Measurements from ENCODE around the gene ITPRIP.

Gene ITPRIP

DNA sequence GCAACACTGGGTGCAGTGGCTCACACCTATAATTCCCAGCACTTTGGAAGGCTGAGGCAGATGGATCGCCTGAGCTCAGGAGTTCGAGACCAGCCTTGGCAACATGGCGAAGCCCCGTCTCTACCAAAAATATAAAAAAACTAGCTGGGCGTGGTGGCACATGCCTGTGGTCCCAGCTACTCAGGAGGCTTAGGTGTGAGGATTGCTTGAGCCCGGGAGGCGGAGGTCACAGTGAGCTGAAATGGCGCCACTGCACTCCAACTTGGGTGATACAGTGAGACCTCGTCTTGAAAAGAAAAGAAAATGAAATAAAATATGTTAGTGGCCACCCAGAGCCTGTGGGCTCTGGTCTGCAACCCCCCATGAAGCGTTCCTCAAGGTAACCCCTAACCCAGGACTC lies 13.3 kb downstream of the ITPRIP start:
- DNase-seq: no peak

GRCh38 chr10:104324221-104324686 lies 14.0 kb downstream of the ITPRIP start:
- no peak for DNase-seq

DNA sequence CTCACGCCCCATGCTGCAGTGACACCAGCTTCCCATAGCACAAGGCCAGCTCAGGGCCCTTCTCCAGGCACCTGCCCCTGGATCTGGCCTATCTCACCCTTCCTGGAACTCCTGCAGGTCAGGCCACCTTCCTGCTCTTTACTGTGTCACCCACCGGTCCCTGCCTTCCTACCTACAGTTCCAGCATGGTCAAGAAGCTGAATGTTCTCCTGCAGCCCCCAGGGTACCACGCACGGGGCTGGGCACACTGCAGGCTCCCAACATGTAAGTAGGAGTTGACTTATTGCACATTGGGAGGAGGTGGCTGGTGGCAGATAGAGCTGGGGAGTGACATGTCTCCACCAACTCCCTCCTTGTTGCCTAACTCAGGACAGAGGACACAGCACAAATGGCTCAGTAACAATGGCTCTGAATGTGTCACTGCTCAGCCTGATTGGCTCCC lies 14.5 kb downstream of the ITPRIP start:
- no peak for DNase-seq

DNA sequence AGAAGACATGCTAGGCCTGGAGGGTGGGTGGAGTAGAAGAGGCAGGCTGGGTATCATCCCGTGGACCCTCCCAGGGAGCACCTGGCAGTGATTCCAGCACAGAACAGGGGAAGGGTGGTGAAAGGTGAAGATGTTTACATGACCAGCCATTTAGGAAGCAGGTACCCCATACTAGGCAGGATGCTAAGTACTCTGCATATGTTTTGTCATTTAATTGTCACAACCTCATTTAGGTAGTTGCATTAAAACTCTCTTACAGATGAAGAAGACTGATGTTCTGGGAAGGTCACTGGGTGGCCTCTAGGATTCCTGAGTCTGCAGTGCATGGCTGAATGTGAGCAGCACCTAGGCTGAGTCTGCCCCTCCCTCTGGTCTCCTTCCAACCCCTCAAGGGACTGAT lies 15.2 kb downstream of the ITPRIP start:
- no peak for DNase-seq

GRCh38 chr10:104322416-104322782 lies 15.9 kb downstream of the ITPRIP start:
- peak; percentile 47 for DNase-seq

DNA sequence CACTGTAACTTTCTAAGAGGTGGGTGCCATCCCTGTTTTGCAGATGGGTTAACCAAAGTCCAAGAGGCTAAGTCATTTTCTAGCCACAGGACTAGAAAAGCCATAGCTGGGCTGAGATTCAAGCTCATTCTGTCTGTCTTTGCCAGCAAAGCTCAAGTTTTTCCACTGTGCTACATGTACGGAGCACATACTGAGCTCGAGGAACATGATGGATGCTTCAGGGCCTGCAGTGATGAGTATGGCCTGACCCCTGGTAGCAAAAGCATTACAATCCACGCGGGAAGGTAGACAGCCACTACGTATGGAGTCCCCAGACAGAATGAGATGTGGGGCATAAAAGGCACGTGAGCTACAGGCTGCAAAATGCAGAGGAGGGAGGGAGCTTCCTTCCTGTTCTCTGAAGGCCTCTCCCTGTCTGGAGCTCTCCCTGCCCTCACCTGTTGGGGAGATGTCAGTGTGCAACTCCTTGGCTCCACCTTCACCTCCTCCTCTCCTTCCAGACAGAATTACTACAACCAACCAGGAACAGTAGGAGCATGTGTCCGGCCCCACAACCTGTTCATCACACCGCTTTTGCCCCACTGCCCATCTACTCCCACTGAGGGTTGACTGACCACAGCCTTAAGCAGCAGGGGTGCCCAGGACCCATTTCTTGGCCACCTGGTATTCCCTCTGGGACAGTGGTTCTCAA lies 16.4 kb downstream of the ITPRIP start:
- DNase-seq: peak; percentile 31

- no peak for DNase-seq
Observed at GRCh38 chr10:104321226-104321625, 17.0 kb downstream of the ITPRIP start.

GRCh38 chr10:104318810-104319741 lies 19.2 kb downstream of the ITPRIP start:
- DNase-seq: no peak

DNA sequence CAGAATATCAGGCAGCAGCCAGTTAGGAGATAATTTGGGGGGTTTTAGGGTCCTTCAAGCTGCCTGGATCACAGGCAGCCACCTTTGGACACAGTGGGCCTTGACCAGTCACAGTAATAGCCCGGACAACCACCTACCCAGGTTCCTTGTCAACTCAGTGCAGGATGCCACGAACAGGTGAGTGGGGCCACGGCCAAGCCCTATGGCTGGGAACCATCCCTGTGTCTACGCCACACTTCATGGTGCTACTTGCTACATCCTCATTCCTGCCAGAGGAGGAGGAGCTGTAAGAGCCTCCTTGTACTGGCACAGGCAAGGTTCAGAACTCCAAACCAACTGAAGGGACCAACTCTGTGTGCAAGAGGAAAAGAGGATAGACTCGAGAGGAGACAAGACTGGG lies 19.9 kb downstream of the ITPRIP start:
- DNase-seq: no peak

GRCh38 chr10:104317726-104318299 lies 20.5 kb downstream of the ITPRIP start:
- DNase-seq: no peak

- DNase-seq: no peak
Observed at GRCh38 chr10:104317269-104317710, 21.0 kb downstream of the ITPRIP start.

GRCh38 chr10:104316321-104317099 lies 21.8 kb downstream of the ITPRIP start:
- DNase-seq: no peak

GRCh38 chr10:104315486-104315921 lies 22.8 kb downstream of the ITPRIP start:
- DNase-seq: no peak

GRCh38 chr10:104314591-104315485 lies 23.4 kb downstream of the ITPRIP start:
- DNase-seq: no peak

- no peak for DNase-seq
Observed at GRCh38 chr10:104311184-104311720, 27.0 kb downstream of the ITPRIP start.

- DNase-seq: no peak
Observed at GRCh38 chr10:104309980-104310978, 28.0 kb downstream of the ITPRIP start.

GRCh38 chr10:104308439-104308903 lies 29.8 kb downstream of the ITPRIP start:
- DNase-seq: no peak

DNA sequence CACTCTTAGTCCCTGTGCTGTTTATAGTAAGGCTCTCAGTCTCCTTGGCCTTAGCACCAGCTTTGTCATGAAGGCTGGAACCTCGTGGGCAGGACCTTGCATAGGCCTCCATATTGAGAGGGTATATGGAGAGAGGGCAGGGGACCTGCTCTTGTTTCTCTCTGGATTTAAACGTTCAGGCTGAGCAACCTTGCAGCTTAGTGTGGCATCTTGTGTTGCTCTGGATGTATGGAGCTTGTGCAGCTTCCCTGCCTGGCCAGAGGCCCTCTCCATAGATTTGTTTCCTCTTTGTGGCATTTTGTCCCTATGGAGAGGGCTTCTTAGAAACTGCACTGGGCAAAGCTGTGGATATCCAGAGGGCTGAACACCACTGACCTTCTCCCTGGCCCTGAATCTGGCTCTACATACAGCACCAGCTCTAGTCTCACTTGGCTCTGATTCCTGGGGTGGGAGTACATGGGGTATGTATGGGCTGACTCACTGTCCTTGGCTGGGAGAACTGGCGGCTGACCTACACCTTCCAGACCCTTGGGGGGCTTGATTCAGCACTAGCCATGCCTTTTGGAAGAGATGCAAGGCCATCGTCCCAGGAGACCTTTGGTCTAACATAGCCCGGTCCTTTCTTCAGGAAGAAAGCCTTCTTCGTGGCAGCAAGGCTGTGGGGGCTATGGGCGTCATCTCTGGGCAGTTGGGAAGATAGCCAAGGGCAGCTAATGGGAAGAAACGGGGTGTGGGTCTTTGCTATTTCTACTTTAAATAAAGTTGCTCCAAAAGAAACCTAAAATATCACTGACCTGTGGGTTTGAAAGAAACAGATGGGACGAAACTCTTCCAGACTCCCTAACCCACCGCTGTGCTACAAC lies 30.5 kb downstream of the ITPRIP start:
- DNase-seq: no peak

GRCh38 chr10:104306897-104307296 lies 31.4 kb downstream of the ITPRIP start:
- DNase-seq: no peak
